ENCODE data around the gene KCNT2.
"Not testable (repeated sequence)": the region's sequence is repeated elsewhere in the genome, so short reads cannot be mapped to it uniquely, and the experiment has no call there.

The KCNT2 gene

DNA sequence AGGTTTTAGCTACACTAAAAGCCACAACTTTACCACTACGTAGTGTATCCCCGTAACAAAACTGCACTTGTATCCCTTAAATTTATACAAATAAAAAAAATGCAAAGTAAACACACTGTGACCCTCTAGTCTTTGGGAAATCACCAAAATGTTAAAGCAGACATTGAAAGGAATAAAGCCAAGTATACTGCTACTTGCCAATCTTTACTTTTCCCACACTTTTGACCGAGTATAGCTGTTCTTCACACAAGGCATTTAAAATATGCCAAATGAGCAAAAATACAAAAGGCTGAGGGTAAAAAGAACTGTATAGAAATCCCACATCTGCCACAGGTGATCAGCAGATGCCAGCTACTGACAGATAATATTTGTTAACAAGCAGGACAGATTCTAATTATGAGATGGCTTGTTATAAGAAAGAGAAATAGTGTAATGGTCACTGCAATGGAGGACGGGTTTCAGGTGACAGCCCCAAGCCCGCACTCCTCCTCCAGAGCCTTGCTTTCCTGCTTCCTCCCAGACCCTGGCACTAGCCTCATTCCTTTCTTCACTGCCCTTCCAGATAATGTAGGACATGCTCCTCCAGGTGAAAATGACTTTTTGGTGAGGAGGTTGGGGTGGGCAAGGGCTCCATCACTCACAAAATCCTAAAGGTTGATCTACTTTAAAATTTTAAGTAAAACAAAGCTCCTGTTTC is 18.1 kb downstream of the KCNT2 start:
- no peak for ATAC-seq

DNA sequence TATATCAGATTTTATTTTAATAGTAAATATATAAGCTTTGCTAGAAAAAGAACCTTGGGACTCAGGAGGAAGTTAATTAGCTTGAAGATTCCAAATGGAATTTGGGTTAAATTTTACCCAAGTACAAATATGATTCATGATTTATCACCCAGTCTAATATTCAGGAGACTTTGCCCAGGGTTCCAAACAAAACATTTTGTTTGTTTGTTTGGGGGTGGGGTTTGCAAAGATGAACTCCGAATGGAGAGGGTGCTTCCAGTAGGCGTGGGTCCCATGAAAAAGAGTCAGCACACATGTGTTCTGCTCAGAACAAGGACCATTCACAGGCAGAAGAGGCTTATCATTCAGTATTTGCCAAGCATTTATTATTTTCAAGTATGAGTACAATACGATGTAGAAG is 23.5 kb downstream of the KCNT2 start:
- ATAC-seq, result no peak

GRCh38 chr1:196577386-196577785 is 30.9 kb downstream of the KCNT2 start:
- no peak for ATAC-seq

DNA sequence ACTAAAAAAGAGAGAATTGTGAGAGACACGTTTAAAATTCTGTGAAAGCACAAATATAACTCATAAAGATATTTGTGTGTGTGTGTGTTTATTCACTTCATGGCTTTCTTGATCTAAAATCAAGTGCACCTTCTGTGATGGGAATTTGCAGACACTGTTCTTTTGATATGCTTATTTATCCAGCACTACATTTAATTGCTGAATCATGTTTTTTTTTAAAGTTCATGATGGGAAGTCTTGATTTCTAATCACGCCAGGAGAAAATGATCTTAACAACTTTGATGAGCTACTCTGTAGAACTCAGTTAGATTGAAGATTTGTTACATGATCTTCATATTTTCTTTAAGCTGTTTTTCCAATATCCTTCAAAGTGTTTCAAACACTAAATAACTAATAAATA is 35.0 kb downstream of the KCNT2 start:
- no peak for ATAC-seq

DNA sequence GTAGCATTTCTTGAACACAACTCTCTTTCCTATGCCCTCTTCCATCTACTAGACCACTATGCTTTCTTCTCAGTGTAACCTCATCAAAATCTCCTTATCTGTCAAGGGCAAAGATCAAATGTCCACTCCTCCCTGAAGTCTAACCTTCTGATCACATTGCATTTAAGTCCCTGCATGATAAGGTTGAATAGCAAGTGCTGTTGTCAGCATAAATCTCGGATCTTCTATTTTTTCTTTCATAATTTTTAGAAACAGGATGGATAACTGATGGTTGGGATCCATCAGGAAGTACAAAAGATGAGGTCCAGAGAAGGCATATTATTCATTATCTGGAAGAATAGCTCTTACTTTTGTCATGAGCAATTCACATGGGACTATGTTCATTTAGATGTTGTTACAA is 41.0 kb downstream of the KCNT2 start:
- ATAC-seq, result no peak

DNA sequence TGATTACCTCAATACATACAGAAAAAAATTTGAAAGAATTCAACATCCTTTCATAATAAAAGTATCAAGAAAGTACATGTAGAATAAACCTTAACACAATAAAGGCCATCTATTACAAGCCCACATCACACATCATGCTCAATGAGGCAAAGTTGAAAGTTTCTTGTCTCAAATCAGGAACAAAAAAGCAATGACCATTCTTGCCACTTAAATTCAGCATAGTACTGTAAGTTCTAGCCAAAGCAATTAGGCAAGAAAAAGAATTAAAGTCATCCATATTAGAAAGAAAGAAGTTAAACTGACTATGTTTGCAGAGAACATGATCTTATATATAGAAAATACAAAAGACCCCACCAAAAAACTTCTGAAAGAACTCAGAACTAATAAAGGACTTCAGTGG is 44.5 kb downstream of the KCNT2 start:
- no peak for ATAC-seq

- no peak for ATAC-seq
These were observed 48.9 kb downstream of the KCNT2 start for GRCh38 chr1:196559314-196559713.

- ATAC-seq, result no peak
These were observed 49.8 kb downstream of the KCNT2 start for GRCh38 chr1:196558411-196558810.

DNA sequence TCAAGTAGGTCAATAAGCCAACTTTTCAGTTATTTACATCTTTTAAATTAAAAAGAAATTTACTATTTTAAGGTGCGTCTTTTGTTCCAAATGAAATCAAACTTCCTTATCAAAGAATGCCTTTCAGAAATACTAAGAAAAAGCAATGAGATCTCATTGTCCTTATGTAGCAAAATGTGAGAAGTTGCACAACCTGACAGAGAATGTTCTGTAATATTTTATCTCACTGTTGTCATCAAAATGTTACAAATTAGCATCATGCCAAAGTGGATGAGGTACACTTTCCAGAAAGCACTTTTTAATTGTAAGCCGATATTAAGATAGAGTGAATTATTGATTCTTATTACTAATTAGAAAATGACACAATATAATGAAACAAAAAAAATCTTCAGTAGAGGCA is 50.4 kb downstream of the KCNT2 start:
- ATAC-seq, result no peak

DNA sequence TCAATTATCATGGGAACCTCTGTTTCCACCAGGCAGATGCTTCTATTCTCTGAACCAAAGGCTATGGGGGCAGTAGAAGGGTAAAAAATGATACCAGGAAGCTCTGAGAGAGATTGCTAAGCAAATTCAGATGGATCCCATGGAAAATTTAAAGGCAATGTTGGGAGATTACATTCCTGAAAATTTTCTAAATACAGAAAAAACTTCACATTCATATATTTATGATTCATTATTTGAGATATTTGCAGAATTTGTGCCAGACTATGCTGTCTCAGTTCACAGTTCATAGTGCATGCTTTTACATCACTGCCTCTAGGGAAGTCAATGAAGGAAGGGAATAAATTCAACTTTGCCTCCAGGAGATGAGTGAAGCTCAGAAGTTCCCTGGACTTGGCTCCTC is 57.5 kb downstream of the KCNT2 start:
- no peak for ATAC-seq

DNA sequence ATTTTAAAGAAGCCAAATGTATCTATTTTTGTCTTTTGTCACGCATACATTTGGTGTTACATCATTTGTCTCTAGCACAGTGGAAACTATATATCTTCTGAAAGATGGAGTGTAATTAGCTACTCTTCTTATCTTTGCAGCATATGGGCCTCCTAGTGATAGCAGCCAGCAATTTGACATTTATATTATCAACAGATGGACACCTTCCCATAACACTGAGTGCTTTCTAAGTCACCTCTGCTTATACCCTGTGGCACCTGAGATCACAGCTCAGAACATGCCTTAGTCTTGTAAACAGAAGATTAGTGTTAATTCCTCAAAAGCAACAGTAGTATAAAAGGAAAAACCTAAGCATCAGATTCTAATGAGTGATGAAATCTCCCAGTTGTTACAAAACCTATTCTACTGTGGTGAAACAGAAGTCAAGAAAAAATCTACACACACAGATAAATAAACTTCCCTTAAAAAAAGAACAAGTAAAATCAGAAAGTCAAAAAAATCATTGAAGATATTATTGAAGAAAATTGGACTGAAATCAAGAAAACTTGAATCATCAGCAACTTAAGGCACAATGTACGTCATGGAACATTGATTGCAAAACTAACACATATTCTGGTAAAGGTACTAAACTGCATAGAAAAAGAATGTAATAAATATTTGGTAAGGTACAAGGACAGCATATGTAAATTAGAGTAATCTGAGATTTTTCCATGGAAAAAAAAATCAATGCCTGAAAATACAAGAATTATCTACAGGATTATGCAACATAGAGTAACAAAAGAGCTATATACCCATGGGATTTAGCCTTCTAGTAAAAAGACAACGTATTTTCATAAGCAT is 61.7 kb downstream of the KCNT2 start:
- no peak for ATAC-seq

DNA sequence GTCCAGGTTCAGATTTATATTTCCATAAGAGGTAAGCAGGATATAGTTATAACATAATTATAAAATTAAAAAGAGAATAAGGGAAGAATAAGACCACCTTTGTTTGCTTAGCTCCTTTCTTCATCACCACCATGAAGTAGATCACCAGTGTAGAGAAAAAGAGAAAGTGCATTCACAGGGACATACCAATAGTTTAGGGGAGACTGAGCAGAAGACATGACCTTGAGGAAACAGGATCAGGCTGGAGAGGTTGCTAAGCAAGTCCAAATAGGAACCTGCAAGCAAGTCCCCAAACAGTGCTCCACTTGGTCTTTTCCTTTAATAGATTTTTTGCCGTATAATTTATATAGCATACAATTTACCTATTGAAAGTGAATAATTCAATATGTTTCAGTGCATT is 63.0 kb downstream of the KCNT2 start:
- no peak for ATAC-seq

DNA sequence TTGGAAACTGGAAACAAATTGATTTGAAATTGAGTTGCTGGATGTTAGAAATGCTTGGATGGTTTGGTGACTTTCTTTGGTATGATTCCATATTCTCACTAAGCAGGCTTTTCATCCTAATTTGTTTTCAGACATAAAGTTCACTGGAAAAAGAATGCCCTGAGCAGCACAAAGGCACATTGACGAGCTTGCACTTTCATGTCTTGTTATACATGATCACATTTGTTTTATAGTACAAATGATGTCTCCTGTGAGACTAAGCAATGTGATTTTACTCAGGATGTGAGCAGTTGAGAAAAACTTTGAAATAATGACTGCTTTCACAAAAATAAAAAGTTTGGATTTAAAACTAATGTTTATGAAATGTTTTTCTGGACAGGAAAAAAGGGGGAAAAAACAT is 63.6 kb downstream of the KCNT2 start:
- ATAC-seq, result no peak

DNA sequence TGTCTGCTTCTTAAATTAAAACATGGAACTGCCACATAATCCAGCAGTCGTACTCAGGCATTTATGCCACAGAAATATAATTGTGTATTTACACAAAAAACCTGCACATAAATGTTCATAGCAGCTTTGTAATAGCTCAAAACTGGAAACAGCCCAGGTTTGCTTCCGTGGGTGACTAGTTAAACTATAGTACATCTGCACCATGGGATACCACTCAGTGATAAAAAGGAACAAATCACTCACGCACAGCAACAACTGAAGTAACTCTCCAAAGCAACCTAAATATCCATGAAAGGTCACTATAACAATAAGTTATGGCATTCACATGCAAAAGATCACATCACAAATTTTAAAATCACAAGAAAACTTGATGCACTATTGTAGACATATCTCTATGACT is 64.4 kb downstream of the KCNT2 start:
- no peak for ATAC-seq

DNA sequence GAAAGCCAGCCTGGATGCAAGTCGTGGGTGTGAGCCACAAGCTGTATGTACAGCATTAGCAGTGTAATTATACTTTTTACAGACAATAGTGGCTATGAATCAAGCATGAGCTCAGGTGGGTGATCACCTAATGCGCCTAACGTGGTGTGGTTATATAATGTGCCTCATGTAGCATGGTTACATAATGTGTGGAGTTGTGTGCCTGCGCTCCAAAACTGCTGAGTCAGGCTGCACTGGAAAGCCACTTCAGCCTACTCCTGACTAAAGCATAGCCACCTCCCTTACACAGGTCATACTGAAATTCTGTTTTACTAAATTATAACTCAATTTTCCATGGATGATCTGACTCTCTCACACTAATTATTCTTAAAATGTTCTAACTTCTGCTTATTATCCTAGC is 69.8 kb downstream of the KCNT2 start:
- no peak for ATAC-seq

- no peak for ATAC-seq
These were observed 72.5 kb downstream of the KCNT2 start for GRCh38 chr1:196535727-196536126.

DNA sequence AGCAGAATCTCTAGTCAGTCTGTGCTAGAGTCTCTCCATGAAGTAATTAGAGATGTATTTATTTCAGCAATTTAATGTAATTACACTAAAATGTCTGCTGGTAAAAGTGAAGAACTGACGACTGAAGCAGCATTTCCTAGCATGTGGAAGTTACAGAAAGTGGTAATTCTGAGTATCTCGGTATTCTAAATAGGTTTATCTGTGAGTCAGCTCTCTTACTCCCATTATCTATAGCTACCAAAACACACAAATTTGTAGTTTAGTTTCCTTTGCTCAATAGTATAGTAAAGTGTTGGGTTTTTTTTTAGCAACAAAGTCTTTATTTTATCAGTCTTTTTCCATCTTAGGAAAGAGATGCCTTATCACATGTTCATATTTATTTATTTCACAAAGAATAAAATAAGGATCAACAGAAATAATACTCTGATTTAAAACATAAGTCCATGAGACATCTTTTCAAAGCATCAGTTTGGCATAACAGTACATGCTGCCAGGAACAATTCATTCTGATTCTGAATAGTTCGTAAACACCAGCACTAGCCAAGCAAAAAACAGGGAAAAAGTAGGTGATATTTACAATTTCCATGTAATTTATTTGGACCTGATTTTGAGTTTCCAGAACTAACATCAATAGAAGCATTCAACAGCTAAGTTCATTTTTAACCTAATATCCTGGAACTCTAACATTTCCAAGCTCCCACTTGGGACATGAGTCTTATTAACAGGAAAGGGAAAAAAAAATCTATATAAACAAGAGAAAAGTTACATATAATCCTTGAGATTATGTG is 76.3 kb downstream of the KCNT2 start:
- no peak for ATAC-seq

GRCh38 chr1:196527919-196528318 is 80.3 kb downstream of the KCNT2 start:
- ATAC-seq, result no peak

DNA sequence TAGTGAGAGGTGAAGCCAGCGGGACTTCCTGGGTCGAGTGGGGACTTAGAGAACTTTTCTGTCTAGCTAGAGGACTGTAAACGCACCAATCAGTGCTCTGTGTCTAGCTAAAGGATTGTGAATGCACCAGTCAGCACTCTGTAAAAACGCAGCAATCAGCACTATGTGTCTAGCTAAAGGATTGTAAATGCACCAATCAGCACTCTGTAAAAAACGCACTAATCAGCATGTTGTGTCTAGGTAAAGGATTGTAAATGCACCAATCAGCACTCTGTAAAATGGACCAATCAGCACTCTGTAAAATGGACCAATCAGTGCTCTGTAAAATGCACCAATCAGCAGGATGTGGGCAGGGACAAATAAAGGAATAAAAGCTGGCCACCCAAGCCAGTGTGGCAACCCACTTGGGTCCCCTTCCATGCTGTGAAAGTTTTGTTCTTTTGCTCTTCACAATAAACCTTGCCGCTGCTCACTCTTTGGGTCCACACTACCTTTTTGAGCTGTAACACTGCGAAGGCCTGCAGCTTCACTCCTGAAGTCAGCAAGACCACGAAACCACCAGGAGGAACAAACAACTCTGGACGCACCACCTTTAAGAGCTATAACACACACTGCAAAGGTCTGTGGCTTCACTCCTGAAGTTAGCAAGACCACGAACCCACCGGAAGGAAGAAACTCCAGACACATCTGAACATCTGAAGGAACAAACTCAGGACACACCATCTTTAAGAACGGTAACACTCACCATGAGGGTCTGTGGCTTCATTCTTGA is 85.5 kb downstream of the KCNT2 start:
- not testable (repeated sequence) for ATAC-seq

DNA sequence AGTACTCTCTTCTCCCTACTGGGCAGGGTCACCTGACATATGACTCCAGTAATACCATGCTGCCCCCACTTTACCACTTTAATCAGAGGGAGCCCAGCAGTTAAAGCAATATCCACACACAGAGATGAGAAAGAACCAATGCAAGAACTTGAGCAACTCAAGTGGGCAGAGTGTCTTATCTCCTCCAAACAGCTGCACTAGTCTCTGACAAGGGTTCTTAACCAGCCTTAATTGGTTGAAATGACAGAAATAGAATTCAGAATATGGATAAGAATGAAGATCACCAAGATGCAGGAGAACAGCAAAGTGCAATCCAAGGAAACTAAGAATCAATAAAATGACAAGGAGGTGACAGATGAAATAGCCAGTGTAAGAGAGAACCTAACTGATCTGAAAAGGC is 91.0 kb downstream of the KCNT2 start:
- no peak for ATAC-seq

DNA sequence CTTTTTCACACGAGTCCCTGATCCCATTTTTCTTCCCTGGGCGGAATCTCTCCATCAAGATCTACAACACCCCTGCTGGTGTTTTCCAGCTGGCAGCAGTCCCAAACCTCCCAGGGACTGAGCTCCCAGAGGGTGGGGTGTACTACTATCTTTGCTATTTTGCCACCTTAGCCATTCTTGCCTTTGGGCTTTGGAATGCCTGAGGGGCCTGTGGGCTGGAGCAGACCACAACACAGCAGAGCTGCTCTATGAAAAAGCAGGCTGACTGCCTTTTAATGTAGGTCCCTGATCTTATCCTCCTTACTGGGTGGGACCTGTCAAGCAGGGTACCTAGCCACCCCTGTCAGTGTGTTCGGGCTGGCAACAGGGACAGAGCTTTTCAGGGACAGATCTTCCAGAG is 91.9 kb downstream of the KCNT2 start:
- no peak for ATAC-seq

GRCh38 chr1:196515904-196516303 is 92.3 kb downstream of the KCNT2 start:
- no peak for ATAC-seq

DNA sequence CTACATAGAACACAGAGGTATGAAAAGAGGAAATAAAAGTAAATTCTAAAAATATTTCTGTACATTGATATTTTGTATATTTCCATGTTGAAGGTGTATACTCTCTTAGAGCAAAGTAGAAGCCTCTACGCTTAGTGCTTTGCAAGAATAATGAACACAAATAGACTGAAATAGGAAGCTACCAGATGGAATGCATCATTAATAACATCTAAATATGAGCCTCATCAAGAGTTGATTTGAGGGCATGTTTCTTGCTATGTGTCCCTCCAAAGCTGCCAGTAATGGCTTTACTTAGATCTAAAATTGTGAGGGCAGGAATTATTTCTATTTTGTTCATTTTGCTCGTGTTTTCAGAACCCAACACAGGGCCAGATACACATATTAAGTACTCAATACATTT is 94.4 kb downstream of the KCNT2 start:
- ATAC-seq, result no peak
